Jurkat, Clone E6-1 (cell line): ENCODE results near the gene EXTL2.
"Not testable (repeated sequence)": the region's sequence is repeated elsewhere in the genome, so short reads cannot be mapped to it uniquely, and the experiment has no call there.

ENCODE experiments used
- DNase-seq: peaks from one replicate; pipeline ENCODE4 v3.0.0-alpha.2; 2011; ENCODE audit warnings: low read depth, low spot score
- H3K4me3 ChIP-seq: 2 replicates; pipeline ENCODE4 v1.5.1; 2011; ENCODE audit warnings: mild to moderate bottlenecking, low read length, control low read depth, moderate library complexity

Gene EXTL2

GRCh38 chr1:100866901-100867206 lies 27.8 kb downstream of the EXTL2 start:
- DNase-seq, result no peak
- no peak overlapping the region for H3K4me3 ChIP-seq

GRCh38 chr1:100866041-100866900 lies 28.4 kb downstream of the EXTL2 start:
- H3K4me3 ChIP-seq, result no peak overlapping the region
- peak; percentile 28 for DNase-seq

- H3K4me3 ChIP-seq, result no peak overlapping the region
- DNase-seq, result no peak
Measured at GRCh38 chr1:100862591-100862990, 32.1 kb downstream of the EXTL2 start.

GRCh38 chr1:100861379-100861778 lies 33.3 kb downstream of the EXTL2 start:
- no peak for DNase-seq
- H3K4me3 ChIP-seq, result no peak overlapping the region

GRCh38 chr1:100860397-100860991 lies 34.1 kb downstream of the EXTL2 start:
- H3K4me3 ChIP-seq, result no peak overlapping the region
- DNase-seq, result no peak

GRCh38 chr1:100855116-100855515 lies 39.5 kb downstream of the EXTL2 start:
- not testable (repeated sequence) for H3K4me3 ChIP-seq, DNase-seq

- H3K4me3 ChIP-seq, result no peak overlapping the region
- no peak for DNase-seq
Measured at GRCh38 chr1:100852976-100853375, 41.7 kb downstream of the EXTL2 start.

- H3K4me3 ChIP-seq, result no peak overlapping the region
- no peak for DNase-seq
Measured at GRCh38 chr1:100851726-100852125, 42.9 kb downstream of the EXTL2 start.

GRCh38 chr1:100847361-100848082 lies 47.1 kb downstream of the EXTL2 start:
- H3K4me3 ChIP-seq, result no peak overlapping the region
- no peak for DNase-seq

GRCh38 chr1:100843160-100843559 lies 51.5 kb downstream of the EXTL2 start:
- not testable (repeated sequence) for H3K4me3 ChIP-seq, DNase-seq

GRCh38 chr1:100835866-100836842 lies 58.5 kb downstream of the EXTL2 start:
- no peak overlapping the region for H3K4me3 ChIP-seq
- no peak for DNase-seq

- DNase-seq, result peak; percentile 49
- no peak overlapping the region for H3K4me3 ChIP-seq
Measured at GRCh38 chr1:100834777-100835660, 59.6 kb downstream of the EXTL2 start.

GRCh38 chr1:100832694-100833428 lies 61.8 kb downstream of the EXTL2 start:
- DNase-seq, result no peak
- no peak overlapping the region for H3K4me3 ChIP-seq

- DNase-seq, H3K4me3 ChIP-seq: not testable (repeated sequence)
Measured at GRCh38 chr1:100825666-100826065, 69.0 kb downstream of the EXTL2 start.
